K562 (cell line): ENCODE data around the gene PIP5K1B. TPM values are rescaled to one million over a fixed set of nuclear protein-coding genes. Genes with fewer than 3 reads are reported as not detected.
"Not testable (repeated sequence)": the region's sequence is repeated elsewhere in the genome, so short reads cannot be mapped to it uniquely, and the experiment has no call there.

Source experiments
- ATAC-seq: fragments of 200-7000 bp; cut with Tn5 transposase; 3 replicates; pipeline ENCODE4 v1.9.1; 2020; ENCODE audit warnings: moderate library complexity
- BruUV-seq: library from RNA; stranded (reverse); fragments of 400-500 nt; replicated peaks from 2 replicates; lab custom pipeline; 2021; lab: Mats Ljungman, UMichigan
- CTCF ChIA-PET: fragments of 300-600 bp; formaldehyde crosslinking; extraction: SDS; loops from one replicate; lab custom pipeline; 2021; ENCODE audit warnings: low intra/inter-chr PET ratio; lab: Yijun Ruan, JAX
- POLR2A ChIA-PET: fragments of 300-600, 350-650 bp; sonication (Branson Sonifier 250); formaldehyde crosslinking; extraction: SDS; loops from one replicate; lab custom pipeline; 2021; ENCODE audit warnings: antibody characterized with exemption, inconsistent platforms; lab: Yijun Ruan, JAX
- DNase-seq, 4 experiments: peaks; one replicate each; pipeline versions ENCODE4 v3.0.0 to v3.0.0-alpha.2; 2011 to 2018; ENCODE audit warnings: low spot score in 3 of 4, mixed read lengths in 3 of 4; ENCODE audit errors: extremely low read depth in 1 of 4
- FAIRE-seq: peaks from 2 replicates; lab custom pipeline; 2011; peaks lifted over from hg19 to GRCh38; lab: Jason Lieb, UNC
- H2AFZ ChIP-seq: 2 replicates; pipeline ENCODE4 v1.6.0; 2011; ENCODE audit warnings: low read depth, low read length, control low read depth, inconsistent platforms
- H3K27ac ChIP-seq: fragments of 200-600 bp; 3 replicates; pipeline ENCODE4 v1.8.0; 2011; ENCODE audit warnings: low read depth, mild to moderate bottlenecking, control low read depth, inconsistent platforms, low read length, moderate library complexity, mixed read lengths; ENCODE audit errors: extremely low read depth
- H3K27me3 ChIP-seq, 2 experiments: fragments of 300-600 bp in 1 of 2; 2 replicates in 1 of 2; 3 replicates in 1 of 2; pipeline versions ENCODE4 v1.6.0 to v1.8.0; 2011; ENCODE audit warnings: inconsistent platforms in 2 of 2, low read length in 2 of 2, mild to moderate bottlenecking in 1 of 2, mixed read lengths in 1 of 2, moderate library complexity in 1 of 2; ENCODE audit not compliant: control insufficient read depth in 2 of 2, insufficient read depth in 2 of 2
- H3K36me3 ChIP-seq: fragments of 300-600 bp; 3 replicates; pipeline ENCODE4 v1.8.0; 2011; ENCODE audit warnings: mild to moderate bottlenecking, low read length, inconsistent platforms; ENCODE audit not compliant: control insufficient read depth, insufficient read depth
- H3K4me1 ChIP-seq, 2 experiments: fragments of 200-600 bp in 1 of 2; replicated peaks in 1 of 2; 2 replicates in 1 of 2; 3 replicates in 1 of 2; pipeline versions ENCODE4 v1.5.1 to v1.8.0; 2011; ENCODE audit warnings: inconsistent platforms in 2 of 2, low read length in 2 of 2, mild to moderate bottlenecking in 1 of 2, mixed read lengths in 1 of 2, moderate library complexity in 1 of 2; ENCODE audit not compliant: control insufficient read depth in 2 of 2, insufficient read depth in 2 of 2
- H3K4me2 ChIP-seq: 2 replicates; pipeline ENCODE4 v1.6.1; 2011; ENCODE audit warnings: low read length, control low read depth, inconsistent platforms, mixed read lengths; ENCODE audit not compliant: insufficient read depth
- H3K4me3 ChIP-seq: fragments of 200-600 bp; sonication (generic), shearing (Covaris generic); 2 replicates; pipeline ENCODE4 v1.5.1; 2016; ENCODE audit warnings: control low read depth, inconsistent platforms
- H3K79me2 ChIP-seq: fragments of 200-600 bp; 3 replicates; pipeline ENCODE4 v1.8.0; 2011; ENCODE audit warnings: low read length, inconsistent platforms; ENCODE audit not compliant: control insufficient read depth, insufficient read depth
- H3K9ac ChIP-seq, 2 experiments: 2 replicates each; pipeline versions ENCODE4 v1.6.0 to v1.6.1; 2011; ENCODE audit warnings: low read depth in 2 of 2, low read length in 2 of 2, control low read depth in 1 of 2, inconsistent platforms in 1 of 2, mild to moderate bottlenecking in 1 of 2, mixed read lengths in 1 of 2; ENCODE audit not compliant: insufficient read depth in 1 of 2
- H3K9me1 ChIP-seq: one replicate; pipeline ENCODE4 v1.6.0; 2011; ENCODE audit warnings: inconsistent platforms, mild to moderate bottlenecking, low read length, moderate library complexity; ENCODE audit not compliant: control insufficient read depth, insufficient read depth
- H3K9me3 ChIP-seq: replicated peaks from 2 replicates; pipeline ENCODE4 v1.5.1; 2011; ENCODE audit warnings: low read depth, low read length, inconsistent platforms; ENCODE audit not compliant: control insufficient read depth, insufficient read depth
- H4K20me1 ChIP-seq: replicated peaks from 2 replicates; pipeline ENCODE4 v1.6.1; 2011; ENCODE audit warnings: low read length, inconsistent platforms, mixed read lengths; ENCODE audit not compliant: control insufficient read depth, insufficient read depth
- BDP1 ChIP-seq: IDR thresholded peaks from 3 replicates; pipeline ENCODE4 v1.6.1; 2011; ENCODE audit not compliant: insufficient read length, insufficient read depth
- MBD2 ChIP-seq: sonication (generic); IDR thresholded peaks from 2 replicates; pipeline ENCODE4 v1.6.1; 2016; ENCODE audit warnings: low read depth, borderline replicate concordance
- PYGO2 ChIP-seq: fragments of 450-650 bp; IDR thresholded peaks from 2 replicates; pipeline ENCODE4 v1.6.1; 2016; ENCODE audit warnings: mild to moderate bottlenecking, missing genetic modification characterization, moderate library complexity, missing compliant biosample characterization
- SMAD1 ChIP-seq: fragments of 150-350 bp; IDR thresholded peaks from 2 replicates; pipeline ENCODE4 v1.6.1; 2014; ENCODE audit warnings: low read length, low read depth; ENCODE audit not compliant: partially characterized antibody
- SMARCA5 ChIP-seq: fragments of 450-650 bp; IDR thresholded peaks from 2 replicates; pipeline ENCODE4 v1.6.1; 2016
- SNAPC5 ChIP-seq: fragments of 250-450 bp; sonication (Bioruptor Pico); IDR thresholded peaks from 2 replicates; pipeline ENCODE4 v1.8.0; 2021; ENCODE audit warnings: moderate library complexity, mild to moderate bottlenecking, inconsistent platforms
- ZMIZ1 ChIP-seq, 2 experiments: fragments of 150-350 bp in 1 of 2; IDR thresholded peaks; 2 replicates each; pipeline ENCODE4 v1.6.1; 2012 to 2016; ENCODE audit warnings: low read depth in 2 of 2, low read length in 2 of 2, mild to moderate bottlenecking in 1 of 2, moderate library complexity in 1 of 2
- ZNF512 ChIP-seq: IDR thresholded peaks from 2 replicates; pipeline ENCODE4 v1.6.1; 2016; ENCODE audit warnings: missing genetic modification characterization, missing compliant biosample characterization
- WGBS: fragments of 100-300 bp; shearing (Covaris generic); methylation state at CpG from one replicate; pipeline ENCODE4 v1.1.6; 2016; ENCODE audit warnings: low coverage, mixed read lengths; ENCODE audit not compliant: insufficient coverage; ENCODE audit errors: missing lambda C conversion rate; 5-methylcytosine and 5-hydroxymethylcytosine counted together
- in situ Hi-C: fragments of 300-500 bp; cut with MboI; formaldehyde crosslinking; loops from 4 replicates; pipeline ENCODE4 v1.15.0; 2018; ENCODE audit warnings: inconsistent platforms, mixed read lengths
- intact Hi-C: fragments of 100-400 bp; cut with micrococcal nuclease; formaldehyde crosslinking; loops from 2 replicates; pipeline ENCODE4 v1.14.2; 2022
- polyA plus RNA-seq, 8 experiments: library from polyadenylated mRNA; depleted of rRNA in 4 of 8; stranded (reverse) in 5 of 8; unstranded in 3 of 8; fragments of >200 nt; fragmentation: Nextera tagmentation in 2 of 8; fragmentation: Illumina TruSeq in 1 of 8; extraction: Ambion mirVana in 2 of 8; extraction: Trizol in 1 of 8; gene quantifications; 2 replicates each; pipeline versions ENCODE4 v1.2.1 to v1.2.3, GENCODE V29; 2011 to 2014; ENCODE audit warnings: inconsistent platforms in 1 of 8, missing spikeins in 1 of 8
- total RNA-seq, 7 experiments: library from RNA; depleted of rRNA in 6 of 7; stranded (reverse); fragments of >200 nt in 6 of 7; fragmentation: Illumina TruSeq in 2 of 7; extraction: Trizol in 2 of 7; gene quantifications; 2 replicates each; pipeline versions ENCODE4 v1.2.1 to v1.2.3, GENCODE V29; 2011 to 2021; ENCODE audit warnings: low replicate concordance in 1 of 7

Gene PIP5K1B
- total and polyA plus RNA-seq, 9 of the 15 experiments (the other 6 are each of a cell fraction or from before 2014, with no cell fraction given), result 3.1 to 12.9 (median 7.4) TPM

- TF ChIP-seq SNAPC5 (CRISPR knock-in tag), result no peak
Measured at GRCh38 chr9:69049094-69049493, 344.1 kb downstream of the PIP5K1B start (continued).

GRCh38 chr9:69050936-69051335 lies 345.9 kb downstream of the PIP5K1B start:
- WGBS, result 96% methylated on average over 9 of the region's 12 CpGs
- H3K9ac ChIP-seq, H3K4me3 ChIP-seq, H3K79me2 ChIP-seq, H4K20me1 ChIP-seq, H3K9me1 ChIP-seq, H3K27ac ChIP-seq, H3K4me1 ChIP-seq, H3K9me3 ChIP-seq, CTCF ChIA-PET, H3K4me2 ChIP-seq, BruUV-seq, H3K27me3 ChIP-seq, DNase-seq, ATAC-seq, H2AFZ ChIP-seq, FAIRE-seq: not testable (repeated sequence)
- intact Hi-C loops, result loop anchor here (5.0 to 10.0 kb wide), 2 partner anchors 86 to 214 kb away; no protein-coding TSS in a partner anchor
- in situ Hi-C loops, result loop anchor here (25.0 kb wide), 1 partner anchor 486 kb away; no protein-coding TSS in a partner anchor
- POLR2A ChIA-PET, result interaction anchor here (0.6 kb wide), 1 partner anchor 154 kb away, joined by 3 read pairs; no protein-coding TSS in a partner anchor
- H3K36me3 ChIP-seq, result peaks cover 59% of the 10 kb centered on the region; the same call in 2 of the 3 replicates

- Histone ChIP-seq H3K4me1 (no peaks in the 10 kb centered on the region; a peak in 1 of 5 replicates), H3K79me2 (no peaks in the 10 kb centered on the region), H3K4me2 (no peak overlapping the region), H3K27me3 (no peaks in the 10 kb centered on the region), H3K9me1 (no peaks in the 10 kb centered on the region), H3K9ac (no peak overlapping the region), H2AFZ (no peak overlapping the region), H3K36me3 (peaks cover 56% of the 10 kb centered on the region; the same call in 2 of the 3 replicates), H4K20me1 (no peaks in the 10 kb centered on the region), H3K9me3 (no peaks in the 10 kb centered on the region), H3K4me3 (no peak overlapping the region), H3K27ac (no peak overlapping the region)
- DNase-seq, result no peak
- ATAC-seq, result no peak
- in situ Hi-C loops (loop anchor here (5.0 to 25.0 kb wide), 2 partner anchors 142 to 482 kb away; no protein-coding TSS in a partner anchor), intact Hi-C loops (loop anchor here (1.0 to 10.0 kb wide), 3 partner anchors 82 to 210 kb away; no protein-coding TSS in a partner anchor)
- no peak for FAIRE-seq
- no CpG with 5 or more reads among the region's 1 CpG for WGBS
- POLR2A ChIA-PET, result no interaction called here
- no TSS peak for BruUV-seq
- CTCF ChIA-PET, result interaction anchor here (1.1 to 1.9 kb wide), 2 partner anchors 138 to 152 kb away, joined by 4 to 27 read pairs; no protein-coding TSS in a partner anchor
- TF ChIP-seq SMARCA5, result no peak
- TF ChIP-seq PYGO2 (tag), result no peak
- TF ChIP-seq BDP1, result no peak
- no peak for TF ChIP-seq ZMIZ1 (IDR thresholded peaks at IDR 0.05; ENCODE audit: low read depth in 2 of 2, low read length in 2 of 2)
- TF ChIP-seq SMAD1, result no peak
- no peak for TF ChIP-seq ZNF512
- no peak for TF ChIP-seq MBD2
Measured at GRCh38 chr9:69054989-69055388, 349.9 kb downstream of the PIP5K1B start.
